M059J (cell line): ENCODE measurements around the gene TPM4. TPM values are rescaled to one million over a fixed set of nuclear protein-coding genes. Genes with fewer than 3 reads are reported as not detected.

Experiments used
- DNase-seq: peaks from one replicate; pipeline ENCODE4 v3.0.0-alpha.2; 2012; ENCODE audit warnings: low read depth
- total RNA-seq: library from RNA; depleted of rRNA; stranded (reverse); fragments of >200 nt; shearing (Covaris generic); gene quantifications from 2 replicates; pipeline ENCODE4 v1.2.3, GENCODE V29; 2014

The TPM4 gene
- total RNA-seq, 1 experiment from 2014 or later: 1,450 TPM

- no peak for DNase-seq
Observed at GRCh38 chr19:16041991-16042386, 34.3 kb upstream of the TPM4 start.

GRCh38 chr19:16042533-16043085, 33.7 kb upstream of the TPM4 start:
- DNase-seq: peak; percentile 28

- no peak for DNase-seq
Observed at GRCh38 chr19:16043156-16043757, 33.0 kb upstream of the TPM4 start.

- DNase-seq: no peak
Observed at GRCh38 chr19:16044746-16045145, 31.5 kb upstream of the TPM4 start.

GRCh38 chr19:16045171-16045570, 31.1 kb upstream of the TPM4 start:
- no peak for DNase-seq

- DNase-seq: no peak
Observed at GRCh38 chr19:16045893-16046292, 30.4 kb upstream of the TPM4 start.

GRCh38 chr19:16048583-16048982, 27.7 kb upstream of the TPM4 start:
- DNase-seq: no peak

- DNase-seq: no peak
Observed at GRCh38 chr19:16051254-16052025, 24.9 kb upstream of the TPM4 start.

GRCh38 chr19:16052353-16052752, 23.9 kb upstream of the TPM4 start:
- DNase-seq: no peak

GRCh38 chr19:16057062-16057461, 19.2 kb upstream of the TPM4 start:
- DNase-seq: no peak

GRCh38 chr19:16060294-16060693, 16.0 kb upstream of the TPM4 start:
- no peak for DNase-seq

- no peak for DNase-seq
Observed at GRCh38 chr19:16061943-16062342, 14.4 kb upstream of the TPM4 start.

- peak; percentile 52 for DNase-seq
Observed at GRCh38 chr19:16062789-16063188, 13.5 kb upstream of the TPM4 start.

GRCh38 chr19:16064209-16064889, 11.9 kb upstream of the TPM4 start:
- DNase-seq: peak; percentile 82

GRCh38 chr19:16066611-16067104, 9.6 kb upstream of the TPM4 start:
- DNase-seq: peak; percentile 77

- peak; percentile 93 for DNase-seq
Observed at GRCh38 chr19:16067205-16067938, 8.9 kb upstream of the TPM4 start.

- peak; percentile 37 for DNase-seq
Observed at GRCh38 chr19:16068696-16069259, 7.5 kb upstream of the TPM4 start.

- no peak for DNase-seq
Observed at GRCh38 chr19:16069813-16070365, 6.4 kb upstream of the TPM4 start.

- peak; percentile 93 for DNase-seq
Observed at GRCh38 chr19:16070366-16070990, 5.8 kb upstream of the TPM4 start.

- no peak for DNase-seq
Observed at GRCh38 chr19:16071072-16071691, 5.1 kb upstream of the TPM4 start.
